ENCODE results near the gene ANK3. TPM values are rescaled to one million over a fixed set of nuclear protein-coding genes. Genes with fewer than 3 reads are reported as not detected.
A peak's percentile ranks its signal among the peaks of the same experiment; 100 is the strongest.

The ANK3 gene
- total RNA-seq, 2 donors from 2014 or later = 58.5 to 71.2 TPM

DNA sequence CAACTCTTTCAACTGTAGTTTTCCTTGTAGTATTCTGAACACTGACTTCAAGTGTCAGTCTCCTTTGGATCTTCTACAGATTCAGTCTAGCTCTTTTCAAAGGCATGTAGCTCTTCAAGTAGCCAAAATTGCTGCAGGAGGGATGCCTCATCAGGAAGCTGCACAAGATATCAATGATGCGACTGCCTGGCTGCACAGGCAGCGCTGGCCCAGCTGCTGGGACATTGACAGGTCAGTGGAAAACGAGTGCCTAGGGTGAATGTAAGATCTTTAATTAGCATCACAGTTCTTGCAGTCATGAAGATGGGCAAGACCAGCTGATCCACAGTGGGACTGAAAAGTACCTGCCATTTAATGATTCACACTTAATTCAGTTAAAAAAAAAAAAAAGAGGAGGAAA is 167.6 kb downstream of the ANK3 start:
- Mint-ChIP-seq H3K4me1 (peaks cover 2% of the 10 kb centered on the region), H3K4me3 (no peak overlapping the region), H3K36me3 (ENCODE audit: low read depth) (peaks cover 3% of the 10 kb centered on the region), H3K27me3 (no peaks in the 10 kb centered on the region), H3K27ac (no peak overlapping the region)
- no peak for ATAC-seq
- no peaks in the 10 kb centered on the region for H3K9me3 ChIP-seq (ENCODE audit: control insufficient read depth, low read length, poor library complexity, severe bottlenecking)
- no peak for DNase-seq

DNA sequence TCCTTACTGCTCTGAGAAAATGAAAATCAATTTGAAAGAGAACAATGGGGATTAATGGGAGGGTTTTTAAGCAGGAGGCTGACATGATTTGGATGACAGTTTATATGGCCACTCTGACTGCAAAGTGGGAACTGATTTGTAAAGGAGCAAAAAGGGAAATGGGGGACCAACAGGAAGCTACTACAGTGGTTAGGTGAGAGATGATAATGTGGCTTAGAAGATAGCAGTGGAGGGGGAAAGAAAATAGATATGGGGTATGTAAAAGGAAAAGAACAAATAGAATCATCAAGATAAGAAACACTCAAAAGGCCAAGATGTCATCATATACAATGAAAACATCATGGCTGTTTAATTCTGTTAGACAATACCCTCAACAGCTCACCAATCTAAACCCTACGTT is 177.5 kb downstream of the ANK3 start:
- Mint-ChIP-seq H3K27ac (no peak overlapping the region), H3K4me3 (no peak overlapping the region), H3K4me1 (peaks cover 25% of the 10 kb centered on the region), H3K36me3 (ENCODE audit: low read depth) (peaks cover 9% of the 10 kb centered on the region), H3K27me3 (no peaks in the 10 kb centered on the region)
- ATAC-seq = no peak
- no peak for DNase-seq
- no peaks in the 10 kb centered on the region for H3K9me3 ChIP-seq (ENCODE audit: control insufficient read depth, low read length, poor library complexity, severe bottlenecking)

DNA sequence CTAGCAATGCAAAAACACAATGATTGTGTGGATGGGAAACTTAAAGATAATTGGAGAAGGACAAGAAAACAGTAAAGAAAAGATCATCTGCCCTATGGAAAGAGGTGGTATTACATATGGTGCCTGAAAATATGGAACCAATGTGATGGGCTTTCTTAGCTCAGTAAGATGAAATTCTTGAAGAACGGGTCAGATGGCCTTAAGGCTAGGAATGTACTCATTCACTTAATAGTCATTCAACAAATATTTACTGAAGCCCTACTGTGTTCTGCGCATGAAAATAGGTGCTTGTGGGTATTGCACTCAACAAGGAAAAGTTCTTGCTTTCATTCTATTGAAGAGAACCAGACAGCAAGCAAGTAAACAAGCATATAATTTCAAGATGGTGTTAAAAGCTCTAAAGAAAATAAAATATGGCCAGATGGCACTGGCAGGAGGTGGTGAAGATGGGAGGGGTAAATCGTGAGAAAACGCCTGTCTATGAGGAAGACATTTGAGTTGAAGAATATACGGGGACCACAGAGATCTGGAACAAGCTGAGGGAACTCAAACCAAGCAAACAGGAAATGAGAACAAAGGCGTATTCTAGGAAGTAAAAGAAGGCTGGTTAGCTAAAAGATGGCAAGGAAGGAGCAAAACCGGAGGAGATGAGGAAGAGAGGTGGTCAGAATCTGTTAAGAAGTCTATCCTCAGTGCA is 179.7 kb downstream of the ANK3 start:
- DNase-seq (no peak), ATAC-seq (no peak)
- Mint-ChIP-seq H3K27me3 (no peaks in the 10 kb centered on the region), H3K27ac (peak overlapping the region; percentile 56), H3K4me3 (peak overlapping the region; percentile 54), H3K4me1 (peaks cover 19% of the 10 kb centered on the region), H3K36me3 (ENCODE audit: low read depth) (peaks cover 9% of the 10 kb centered on the region)
- H3K9me3 ChIP-seq (ENCODE audit: control insufficient read depth, low read length, poor library complexity, severe bottlenecking) = no peaks in the 10 kb centered on the region

DNA sequence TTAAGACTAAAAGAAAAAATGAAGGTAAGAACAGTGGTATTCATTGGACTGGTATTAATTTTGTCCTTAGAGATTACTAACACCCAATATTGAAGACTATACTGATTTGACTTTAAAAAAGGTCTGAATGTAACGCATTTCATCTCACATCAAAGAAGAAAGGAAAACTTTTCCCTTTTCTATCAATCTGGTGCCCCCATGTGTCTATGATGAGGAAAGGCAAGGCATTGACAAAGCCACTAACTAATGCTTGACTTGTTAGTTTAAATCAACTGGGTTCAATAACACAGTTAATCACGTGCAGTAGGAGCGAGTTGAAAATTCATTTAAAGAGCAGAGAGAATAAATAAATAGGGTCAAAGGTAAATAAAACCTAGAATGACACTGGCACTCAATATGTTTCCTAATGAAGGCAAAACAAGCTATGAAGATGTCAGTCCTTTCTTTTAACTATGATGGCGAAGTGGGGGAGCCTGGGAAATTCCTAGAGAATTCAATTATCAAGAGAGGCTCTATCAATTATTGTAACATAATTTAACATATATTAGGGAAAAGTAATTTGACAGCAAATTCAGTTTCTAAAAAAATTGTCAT is 180.9 kb downstream of the ANK3 start:
- DNase-seq = no peak
- Mint-ChIP-seq H3K27ac (peak overlapping the region; percentile 6), H3K36me3 (ENCODE audit: low read depth) (peaks cover 12% of the 10 kb centered on the region), H3K27me3 (no peaks in the 10 kb centered on the region), H3K4me1 (peaks cover 21% of the 10 kb centered on the region), H3K4me3 (no peak overlapping the region)
- no peaks in the 10 kb centered on the region for H3K9me3 ChIP-seq (ENCODE audit: control insufficient read depth, low read length, poor library complexity, severe bottlenecking)
- no peak for ATAC-seq

DNA sequence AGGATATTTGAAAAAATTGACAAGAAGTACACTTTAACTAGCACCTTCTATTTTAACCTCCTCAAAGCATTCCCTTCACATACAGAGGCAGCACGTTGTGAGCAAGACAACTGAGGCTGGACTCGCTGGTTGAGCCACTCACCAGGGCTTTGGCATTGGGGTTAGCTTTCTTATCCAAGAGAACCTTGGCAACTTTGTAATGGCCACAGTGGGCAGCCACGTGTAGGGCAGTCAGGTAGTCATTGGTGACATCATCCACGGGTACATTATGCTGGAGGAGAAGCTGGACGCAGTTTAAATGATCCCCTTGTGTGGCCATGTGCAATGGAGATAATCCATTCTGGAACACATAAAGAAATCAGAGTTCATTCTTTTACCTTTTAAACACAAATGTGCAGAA is 181.8 kb downstream of the ANK3 start:
- no peak for DNase-seq
- Mint-ChIP-seq H3K4me3 (no peak overlapping the region), H3K27me3 (no peaks in the 10 kb centered on the region), H3K36me3 (ENCODE audit: low read depth) (peaks cover 12% of the 10 kb centered on the region), H3K27ac (no peak overlapping the region), H3K4me1 (peaks cover 21% of the 10 kb centered on the region)
- no peaks in the 10 kb centered on the region for H3K9me3 ChIP-seq (ENCODE audit: control insufficient read depth, low read length, poor library complexity, severe bottlenecking)
- ATAC-seq = no peak

DNA sequence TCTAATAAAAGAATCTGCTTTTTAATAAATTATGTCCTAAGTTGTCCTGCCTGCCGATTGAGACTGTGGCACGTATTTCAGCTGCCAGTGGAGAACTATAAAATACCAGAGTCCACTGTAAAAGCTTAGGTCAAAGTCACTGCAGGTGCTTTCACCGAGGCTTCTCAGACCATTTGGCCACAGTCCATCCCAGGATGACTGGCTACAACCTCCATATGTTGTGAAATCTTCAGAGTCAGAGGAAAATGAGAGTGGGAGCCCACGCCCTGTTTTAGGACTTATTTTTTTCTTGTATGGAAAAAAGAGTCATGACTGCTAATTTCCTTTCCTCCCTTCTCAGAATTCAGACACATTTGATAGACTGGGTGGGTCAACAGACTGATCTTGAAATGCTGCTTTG is 182.9 kb downstream of the ANK3 start:
- Mint-ChIP-seq H3K27me3 (no peaks in the 10 kb centered on the region), H3K36me3 (ENCODE audit: low read depth) (peaks cover 8% of the 10 kb centered on the region), H3K27ac (no peak overlapping the region), H3K4me3 (no peak overlapping the region), H3K4me1 (peaks cover 21% of the 10 kb centered on the region)
- ATAC-seq (no peak), DNase-seq (no peak)
- no peaks in the 10 kb centered on the region for H3K9me3 ChIP-seq (ENCODE audit: control insufficient read depth, low read length, poor library complexity, severe bottlenecking)

DNA sequence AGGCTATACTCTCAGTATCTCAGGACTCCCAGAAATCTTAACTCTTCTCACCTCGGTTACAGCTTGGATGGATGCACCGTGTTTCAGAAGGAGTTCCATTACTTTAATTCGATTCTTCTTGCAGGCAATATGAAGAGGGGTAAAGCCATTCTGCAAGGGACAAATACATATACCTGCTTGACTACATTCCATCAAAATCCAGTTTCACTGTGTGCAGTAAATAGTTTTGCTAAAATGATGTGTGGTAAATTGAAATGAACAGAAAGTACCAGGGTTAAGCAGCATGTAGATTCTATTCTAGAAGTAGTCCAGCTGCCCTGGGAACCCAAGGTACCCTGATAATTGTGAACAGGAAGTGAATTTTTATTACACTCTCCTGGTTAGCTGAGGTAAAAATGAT is 183.9 kb downstream of the ANK3 start:
- H3K4me1 Mint-ChIP-seq = peaks cover 16% of the 10 kb centered on the region
- no peak overlapping the region for H3K27ac Mint-ChIP-seq
- H3K36me3 Mint-ChIP-seq (ENCODE audit: low read depth) = peaks cover 5% of the 10 kb centered on the region
- H3K9me3 ChIP-seq (ENCODE audit: control insufficient read depth, low read length, poor library complexity, severe bottlenecking) = no peaks in the 10 kb centered on the region
- ATAC-seq (no peak), DNase-seq (no peak)
- no peak overlapping the region for H3K4me3 Mint-ChIP-seq
- no peaks in the 10 kb centered on the region for H3K27me3 Mint-ChIP-seq

DNA sequence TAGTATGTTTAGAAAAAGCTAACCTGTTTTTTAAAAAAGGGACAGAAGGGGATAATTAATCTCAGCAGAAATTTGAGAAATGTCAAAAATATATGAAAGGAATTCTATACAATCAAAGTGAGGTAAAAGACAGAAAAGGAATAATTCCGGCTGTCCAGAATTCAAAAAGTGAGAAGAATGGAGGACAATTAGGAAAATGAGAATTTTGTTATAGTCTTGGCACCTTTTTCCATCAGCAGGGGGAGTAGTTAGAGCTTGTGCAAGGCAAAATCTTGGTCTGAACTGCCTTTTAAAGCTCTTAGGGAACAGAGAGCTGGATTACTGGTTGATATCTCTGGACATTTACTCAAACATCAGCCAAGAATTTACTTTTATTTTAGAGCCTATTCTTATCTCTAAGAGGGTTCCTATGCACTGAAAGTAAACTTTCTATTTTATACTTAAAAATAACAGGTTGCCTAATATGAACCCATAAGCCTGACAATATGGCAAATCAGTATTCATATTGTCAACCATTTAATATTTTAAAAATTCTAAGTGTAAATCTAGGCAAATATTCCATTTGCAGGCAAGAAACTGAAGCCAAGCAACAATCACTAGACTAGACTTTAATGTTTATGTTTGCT is 185.6 kb downstream of the ANK3 start:
- ATAC-seq (no peak), DNase-seq (no peak)
- Mint-ChIP-seq H3K36me3 (ENCODE audit: low read depth) (peaks cover 5% of the 10 kb centered on the region), H3K27me3 (no peaks in the 10 kb centered on the region), H3K4me3 (no peak overlapping the region), H3K4me1 (peaks cover 7% of the 10 kb centered on the region), H3K27ac (no peak overlapping the region)
- no peaks in the 10 kb centered on the region for H3K9me3 ChIP-seq (ENCODE audit: control insufficient read depth, low read length, poor library complexity, severe bottlenecking)

DNA sequence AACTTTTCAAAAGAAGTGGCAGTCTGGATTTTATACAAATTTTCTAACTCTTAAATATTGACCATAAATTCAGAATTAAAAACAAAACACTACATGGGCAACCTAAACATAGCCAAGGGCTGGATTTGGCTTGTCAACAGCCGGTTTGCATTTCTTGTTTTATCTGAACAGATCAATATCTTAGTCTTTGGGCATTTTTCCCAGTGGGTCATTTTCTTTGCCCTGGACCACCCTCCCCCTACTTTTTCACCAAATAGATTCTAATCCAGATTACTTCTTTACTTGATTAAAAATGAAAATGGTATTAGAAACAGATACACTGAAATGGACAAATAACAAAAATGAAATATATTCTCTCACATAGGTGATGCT is 189.0 kb downstream of the ANK3 start:
- peaks cover 6% of the 10 kb centered on the region for H3K4me1 Mint-ChIP-seq
- peaks cover 10% of the 10 kb centered on the region for H3K36me3 Mint-ChIP-seq (ENCODE audit: low read depth)
- no peak overlapping the region for H3K27ac Mint-ChIP-seq
- H3K9me3 ChIP-seq (ENCODE audit: control insufficient read depth, low read length, poor library complexity, severe bottlenecking) = no peaks in the 10 kb centered on the region
- no peak overlapping the region for H3K4me3 Mint-ChIP-seq
- DNase-seq (no peak), ATAC-seq (no peak)
- H3K27me3 Mint-ChIP-seq = no peaks in the 10 kb centered on the region

DNA sequence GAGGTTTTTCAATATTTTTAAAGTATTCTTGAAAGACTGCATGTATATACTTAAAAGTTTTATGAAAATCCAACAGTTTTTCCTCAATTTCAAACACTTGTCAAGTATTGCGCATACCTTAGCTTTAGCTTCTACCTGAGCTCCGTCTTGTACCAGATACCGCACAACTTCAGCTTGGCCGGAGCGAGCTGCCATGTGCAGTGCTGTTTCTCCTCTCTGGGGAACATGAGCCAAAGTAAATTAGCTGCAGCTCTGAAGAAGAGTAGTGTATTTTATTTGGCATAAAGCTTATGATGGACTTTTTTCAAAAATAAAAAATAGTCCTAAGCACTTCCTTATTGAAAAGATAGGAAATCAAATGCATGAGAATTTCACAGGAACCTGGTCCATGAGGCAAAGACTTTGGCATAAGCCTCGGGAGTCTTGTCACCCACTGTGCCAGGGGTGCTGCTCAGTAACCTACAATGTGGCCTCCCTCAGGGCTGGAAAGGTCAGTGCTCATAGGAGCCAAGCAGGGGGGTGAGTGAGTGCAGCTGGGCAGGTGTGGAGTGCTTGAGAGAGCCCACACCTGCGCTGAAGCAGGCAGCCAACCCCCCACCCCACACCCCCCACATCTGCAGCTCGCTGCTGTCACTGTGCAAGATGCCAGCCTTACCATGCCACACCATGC is 189.5 kb downstream of the ANK3 start:
- H3K27ac Mint-ChIP-seq = no peak overlapping the region
- H3K36me3 Mint-ChIP-seq (ENCODE audit: low read depth) = peaks cover 10% of the 10 kb centered on the region
- no peak overlapping the region for H3K4me3 Mint-ChIP-seq

DNA sequence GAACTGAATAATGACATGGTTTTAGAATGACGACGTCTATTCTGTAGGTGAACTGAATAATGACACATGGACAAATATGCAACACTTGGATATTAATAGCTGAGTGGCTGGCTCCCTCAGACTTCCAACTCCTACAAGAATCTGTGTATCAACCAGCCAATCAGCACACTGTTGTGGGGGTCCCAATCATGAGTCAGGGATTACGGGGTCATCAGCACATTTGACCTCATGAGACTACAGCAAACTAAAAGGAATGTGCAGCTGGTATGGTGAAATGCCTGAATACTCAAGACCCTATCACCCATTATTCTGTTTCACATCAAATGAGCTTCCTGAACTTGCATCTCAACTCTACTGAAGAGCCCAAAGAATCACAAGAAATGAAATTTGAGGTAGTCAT is 192.5 kb downstream of the ANK3 start:
- H3K27me3 Mint-ChIP-seq = no peaks in the 10 kb centered on the region
- H3K36me3 Mint-ChIP-seq (ENCODE audit: low read depth) = peaks cover 14% of the 10 kb centered on the region
- ATAC-seq (no peak), DNase-seq (no peak)
- no peak overlapping the region for H3K27ac Mint-ChIP-seq
- H3K4me3 Mint-ChIP-seq = no peak overlapping the region
- H3K9me3 ChIP-seq (ENCODE audit: control insufficient read depth, low read length, poor library complexity, severe bottlenecking) = no peaks in the 10 kb centered on the region
- peaks cover 4% of the 10 kb centered on the region for H3K4me1 Mint-ChIP-seq

More for the DNA sequence above, 189.5 kb downstream of the ANK3 start:
- H3K9me3 ChIP-seq (ENCODE audit: control insufficient read depth, low read length, poor library complexity, severe bottlenecking) = no peaks in the 10 kb centered on the region
- no peaks in the 10 kb centered on the region for H3K27me3 Mint-ChIP-seq
- H3K4me1 Mint-ChIP-seq = peaks cover 6% of the 10 kb centered on the region
- no peak for DNase-seq
- ATAC-seq = no peak

DNA sequence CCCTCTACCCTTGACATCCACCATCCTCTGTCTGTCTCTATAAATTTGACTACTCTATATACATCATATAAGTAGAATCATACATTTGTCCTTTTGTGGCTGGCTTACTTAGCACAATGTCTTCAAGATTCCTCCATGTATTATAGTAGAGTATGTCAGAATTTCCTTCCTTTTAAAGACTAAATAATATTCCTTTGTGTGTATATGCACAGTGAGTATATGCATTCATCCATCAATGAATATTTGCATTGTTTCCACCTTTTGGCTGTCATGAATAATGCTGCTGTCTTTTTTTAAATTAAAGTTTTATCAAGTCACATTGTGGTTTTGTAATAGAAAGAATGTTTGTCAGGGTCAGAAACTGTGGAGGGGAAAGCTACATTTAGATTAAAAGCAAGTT is 195.3 kb downstream of the ANK3 start:
- peaks cover 14% of the 10 kb centered on the region for H3K36me3 Mint-ChIP-seq (ENCODE audit: low read depth)
- H3K4me1 Mint-ChIP-seq = peaks cover 4% of the 10 kb centered on the region
- H3K9me3 ChIP-seq (ENCODE audit: control insufficient read depth, low read length, poor library complexity, severe bottlenecking) = no peaks in the 10 kb centered on the region
- no peak overlapping the region for H3K27ac Mint-ChIP-seq
- H3K4me3 Mint-ChIP-seq = no peak overlapping the region
- H3K27me3 Mint-ChIP-seq = no peaks in the 10 kb centered on the region
- ATAC-seq (no peak), DNase-seq (no peak)

DNA sequence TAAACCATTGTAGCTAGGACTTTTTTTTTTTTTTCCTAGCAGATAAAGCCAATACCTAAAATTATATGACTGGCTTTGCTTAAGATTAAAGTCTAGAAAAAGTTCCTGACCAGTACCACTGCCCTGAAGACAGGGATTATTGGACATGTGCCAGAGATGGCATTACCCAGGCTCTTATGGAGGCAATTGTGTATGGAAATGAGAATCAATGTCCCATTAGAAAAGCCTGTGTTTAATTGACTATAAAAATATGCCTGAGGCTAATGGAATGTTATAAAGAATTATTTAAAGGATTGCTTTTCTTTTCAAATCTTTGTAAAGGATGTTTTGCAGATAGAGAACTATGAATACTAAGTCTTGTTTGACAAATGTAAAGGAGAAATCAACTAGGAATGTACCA is 196.7 kb downstream of the ANK3 start:
- ATAC-seq (no peak), DNase-seq (no peak)
- peaks cover 3% of the 10 kb centered on the region for H3K4me1 Mint-ChIP-seq
- no peak overlapping the region for H3K4me3 Mint-ChIP-seq
- peaks cover 12% of the 10 kb centered on the region for H3K36me3 Mint-ChIP-seq (ENCODE audit: low read depth)
- H3K9me3 ChIP-seq (ENCODE audit: control insufficient read depth, low read length, poor library complexity, severe bottlenecking) = no peaks in the 10 kb centered on the region
- H3K27me3 Mint-ChIP-seq = no peaks in the 10 kb centered on the region
- no peak overlapping the region for H3K27ac Mint-ChIP-seq

Measured in T-helper 17 cell (primary cell).